ENCODE data around the gene RALGPS1. TPM values are rescaled to one million over a fixed set of nuclear protein-coding genes. Genes with fewer than 3 reads are reported as not detected.

Gene RALGPS1
- polyA plus RNA-seq, 1 of the 3 experiments (the other 2 are of a cell fraction) = 3.9 TPM

GRCh38 chr9:126962336-126962735 is 47.8 kb downstream of the RALGPS1 start:
- Histone ChIP-seq H2AFZ (ENCODE audit: low read depth) (no peak overlapping the region), H4K20me1 (ENCODE audit: insufficient read depth) (no peaks in the 10 kb centered on the region), H3F3A (replicated peaks; ENCODE audit: insufficient read depth) (peaks cover 3% of the 10 kb centered on the region), H3K9me2 (no peaks in the 10 kb centered on the region), H3K4me2 (no peak overlapping the region), H3K4me3 (ENCODE audit: low read depth in 2 of 2, low read length in 1 of 2) (no peak overlapping the region), H3K4me1 (ENCODE audit: control insufficient read depth in 1 of 2, insufficient read depth in 2 of 2, low read depth in 1 of 2, low read length in 1 of 2) (peaks cover under 1 to 5% of the 10 kb centered on the region in 2 experiments; a peak in 3 of 4 replicates), H3K36me3 (replicated peaks in 1 of 2; ENCODE audit: control insufficient read depth in 1 of 2, insufficient read depth in 2 of 2, low read length in 1 of 2) (no peaks in the 10 kb centered on the region), H3K27me3 (ENCODE audit: insufficient read depth) (no peaks in the 10 kb centered on the region), H3K79me2 (ENCODE audit: insufficient read depth) (no peaks in the 10 kb centered on the region), H3K27ac (ENCODE audit: low read depth in 2 of 2, low read length in 1 of 2) (no peak overlapping the region), H3K9ac (no peak overlapping the region), H3K9me3 (no peaks in the 10 kb centered on the region)
- 88% methylated on average over 4 of the region's 6 CpGs for WGBS (ENCODE audit: low lambda C conversion rate)
- POLR2A ChIA-PET = no interaction called here
- TF ChIP-seq EZH2phosphoT487 (IDR thresholded peaks at IDR 0.05; ENCODE audit: borderline replicate concordance, low read depth) = no peak
- TF ChIP-seq ZBTB33 (IDR thresholded peaks at IDR 0.05; ENCODE audit: borderline replicate concordance, low read depth) = no peak
- no peak for TF ChIP-seq NFIC (IDR thresholded peaks at IDR 0.05; ENCODE audit: borderline replicate concordance)
- no peak for TF ChIP-seq SIN3A (IDR thresholded peaks at IDR 0.05; ENCODE audit: borderline replicate concordance, low read depth, low read length)
- TF ChIP-seq RXRA (IDR thresholded peaks at IDR 0.05; ENCODE audit: borderline replicate concordance, low read depth) = no peak
- no peak for TF ChIP-seq SMC3 (IDR thresholded peaks at IDR 0.05; ENCODE audit: low read depth, low read length)
- no peak for TF ChIP-seq TEAD4 (IDR thresholded peaks at IDR 0.05; ENCODE audit: borderline replicate concordance, insufficient read depth)
- TF ChIP-seq MEF2A (IDR thresholded peaks at IDR 0.05; ENCODE audit: borderline replicate concordance, low read depth) = no peak
- no peak for TF ChIP-seq FOXJ3 (CRISPR knock-in tag; IDR thresholded peaks at IDR 0.05)
- no peak for TF ChIP-seq GABPA (IDR thresholded peaks at IDR 0.05; ENCODE audit: low read depth)
- no peak for TF ChIP-seq FOXM1 (IDR thresholded peaks at IDR 0.05; ENCODE audit: low read depth)
- no peak for DNase-seq
- CTCF ChIA-PET = interaction anchor here (1.1 to 8.3 kb wide), 4 partner anchors 22 to 386 kb away, joined by 3 to 118 read pairs (median 12); no protein-coding TSS in a partner anchor

GRCh38 chr9:126965077-126965476 is 50.5 kb downstream of the RALGPS1 start:
- TF ChIP-seq FOSL2 (IDR thresholded peaks at IDR 0.05; ENCODE audit: borderline replicate concordance, low read depth) = no peak
- no peak for TF ChIP-seq ELF1 (IDR thresholded peaks at IDR 0.05)
- no peak for TF ChIP-seq CTCF (IDR thresholded peaks at IDR 0.05)
- no peak for TF ChIP-seq CHD2 (IDR thresholded peaks at IDR 0.05; ENCODE audit: low read length, partially characterized antibody)
- no peak for TF ChIP-seq GATA2 (CRISPR knock-in tag; IDR thresholded peaks at IDR 0.05)
- no peaks in the 10 kb centered on the region for H4K20me1 ChIP-seq (ENCODE audit: insufficient read depth)
- H3K27me3 ChIP-seq (ENCODE audit: insufficient read depth) = no peaks in the 10 kb centered on the region
- no peaks in the 10 kb centered on the region for H3K9me3 ChIP-seq
- WGBS (ENCODE audit: low lambda C conversion rate) = 71% methylated on average over 3 of the region's 3 CpGs
- H3K36me3 ChIP-seq (replicated peaks in 1 of 2; ENCODE audit: control insufficient read depth in 1 of 2, insufficient read depth in 2 of 2, low read length in 1 of 2) = no peaks in the 10 kb centered on the region
- H3K9ac ChIP-seq = no peak overlapping the region
- no peaks in the 10 kb centered on the region for H3K9me2 ChIP-seq
- no peaks in the 10 kb centered on the region for H3K79me2 ChIP-seq (ENCODE audit: insufficient read depth)
- ChIA-PET CTCF (interaction anchor here (0.7 to 8.3 kb wide), 31 partner anchors 9 to 427 kb away, joined by 3 to 118 read pairs (median 4); no protein-coding TSS in a partner anchor), POLR2A (no interaction called here)
- DNase-seq = no peak
- no peak overlapping the region for H3K4me2 ChIP-seq
- no peak overlapping the region for H3K27ac ChIP-seq (ENCODE audit: low read depth in 2 of 2, low read length in 1 of 2)
- H3F3A ChIP-seq (replicated peaks; ENCODE audit: insufficient read depth) = no peaks in the 10 kb centered on the region
- no peak overlapping the region for H3K4me3 ChIP-seq (ENCODE audit: low read depth in 2 of 2, low read length in 1 of 2)
- no peak overlapping the region for H2AFZ ChIP-seq (ENCODE audit: low read depth)
- H3K4me1 ChIP-seq (ENCODE audit: control insufficient read depth in 1 of 2, insufficient read depth in 2 of 2, low read depth in 1 of 2, low read length in 1 of 2) = no peaks in the 10 kb centered on the region
